ENCODE results near the gene NUAK1. TPM values are rescaled to one million over a fixed set of nuclear protein-coding genes. Genes with fewer than 3 reads are reported as not detected.
"Not testable (repeated sequence)": the region's sequence is repeated elsewhere in the genome, so short reads cannot be mapped to it uniquely, and the experiment has no call there.

NUAK1 gene
- polyA plus RNA-seq, 2 donors = 0.73 to 0.82 TPM

GRCh38 chr12:106023039-106023438 is 115.7 kb downstream of the NUAK1 start:
- 69 to 91% methylated on average over 2 of the region's 2 CpGs for WGBS, 2 donors
- H3K36me3 ChIP-seq (ENCODE audit: control insufficient read depth in 2 of 2, insufficient read depth in 2 of 2, low read length in 1 of 2) = no peaks in the 10 kb centered on the region
- peaks cover 0 to 4% of the 10 kb centered on the region in 2 donors for H3K9me3 ChIP-seq (ENCODE audit: control insufficient read depth in 2 of 2, insufficient read depth in 1 of 2, low read depth in 1 of 2, low read length in 1 of 2)
- H3K4me3 ChIP-seq (ENCODE audit: low read depth in 1 of 2, low read length in 2 of 2) = no peak overlapping the region
- H3K4me1 ChIP-seq (ENCODE audit: control insufficient read depth in 2 of 2, insufficient read depth in 2 of 2, low read length in 1 of 2) = no peaks in the 10 kb centered on the region
- H3K27ac ChIP-seq (ENCODE audit: low read depth in 2 of 2, low read length in 1 of 2) = no peak overlapping the region
- H3K27me3 ChIP-seq (ENCODE audit: control insufficient read depth in 1 of 2, insufficient read depth in 2 of 2, low read length in 2 of 2) = no peaks in the 10 kb centered on the region

- 52 to 66% methylated on average over 5 of the region's 5 CpGs for WGBS, 2 donors
- no peak overlapping the region for H3K27ac ChIP-seq (ENCODE audit: low read depth in 2 of 2, low read length in 1 of 2)
These were observed 116.2 kb downstream of the NUAK1 start for GRCh38 chr12:106022568-106023012.

GRCh38 chr12:106021516-106021915 is 117.2 kb downstream of the NUAK1 start:
- Histone ChIP-seq H3K4me1 (ENCODE audit: control insufficient read depth in 2 of 2, insufficient read depth in 2 of 2, low read length in 1 of 2) (no peaks in the 10 kb centered on the region), H3K27ac (ENCODE audit: low read depth in 2 of 2, low read length in 1 of 2) (no peak overlapping the region), H3K36me3 (ENCODE audit: control insufficient read depth in 2 of 2, insufficient read depth in 2 of 2, low read length in 1 of 2) (no peaks in the 10 kb centered on the region), H3K27me3 (ENCODE audit: control insufficient read depth in 1 of 2, insufficient read depth in 2 of 2, low read length in 2 of 2) (no peaks in the 10 kb centered on the region), H3K4me3 (ENCODE audit: low read depth in 1 of 2, low read length in 2 of 2) (no peak overlapping the region), H3K9me3 (ENCODE audit: control insufficient read depth in 2 of 2, insufficient read depth in 1 of 2, low read depth in 1 of 2, low read length in 1 of 2) (peaks cover 0 to 4% of the 10 kb centered on the region in 2 donors)
- WGBS, 2 donors = 52 to 61% methylated on average over 5 of the region's 5 CpGs

More at GRCh38 chr12:106022568-106023012, 116.2 kb downstream of the NUAK1 start:
- no peaks in the 10 kb centered on the region for H3K36me3 ChIP-seq (ENCODE audit: control insufficient read depth in 2 of 2, insufficient read depth in 2 of 2, low read length in 1 of 2)
- no peaks in the 10 kb centered on the region for H3K4me1 ChIP-seq (ENCODE audit: control insufficient read depth in 2 of 2, insufficient read depth in 2 of 2, low read length in 1 of 2)
- H3K4me3 ChIP-seq (ENCODE audit: low read depth in 1 of 2, low read length in 2 of 2) = no peak overlapping the region
- peaks cover 0 to 4% of the 10 kb centered on the region in 2 donors for H3K9me3 ChIP-seq (ENCODE audit: control insufficient read depth in 2 of 2, insufficient read depth in 1 of 2, low read depth in 1 of 2, low read length in 1 of 2)
- no peaks in the 10 kb centered on the region for H3K27me3 ChIP-seq (ENCODE audit: control insufficient read depth in 1 of 2, insufficient read depth in 2 of 2, low read length in 2 of 2)

GRCh38 chr12:106020736-106021135 is 118.0 kb downstream of the NUAK1 start:
- H3K27ac ChIP-seq (ENCODE audit: low read depth in 2 of 2, low read length in 1 of 2) = no peak overlapping the region
- 65 to 76% methylated on average over 3 of the region's 3 CpGs for WGBS, 2 donors
- no peaks in the 10 kb centered on the region for H3K36me3 ChIP-seq (ENCODE audit: control insufficient read depth in 2 of 2, insufficient read depth in 2 of 2, low read length in 1 of 2)
- no peaks in the 10 kb centered on the region for H3K4me1 ChIP-seq (ENCODE audit: control insufficient read depth in 2 of 2, insufficient read depth in 2 of 2, low read length in 1 of 2)
- H3K27me3 ChIP-seq (ENCODE audit: control insufficient read depth in 1 of 2, insufficient read depth in 2 of 2, low read length in 2 of 2) = no peaks in the 10 kb centered on the region
- peaks cover under 1 to 4% of the 10 kb centered on the region in 2 donors for H3K9me3 ChIP-seq (ENCODE audit: control insufficient read depth in 2 of 2, insufficient read depth in 1 of 2, low read depth in 1 of 2, low read length in 1 of 2)
- H3K4me3 ChIP-seq (ENCODE audit: low read depth in 1 of 2, low read length in 2 of 2) = no peak overlapping the region

- Histone ChIP-seq H3K9me3 (ENCODE audit: control insufficient read depth in 2 of 2, insufficient read depth in 1 of 2, low read depth in 1 of 2, low read length in 1 of 2) (peaks cover 2 to 4% of the 10 kb centered on the region in 2 donors), H3K27me3 (ENCODE audit: control insufficient read depth in 1 of 2, insufficient read depth in 2 of 2, low read length in 2 of 2) (no peaks in the 10 kb centered on the region), H3K36me3 (ENCODE audit: control insufficient read depth in 2 of 2, insufficient read depth in 2 of 2, low read length in 1 of 2) (no peaks in the 10 kb centered on the region), H3K27ac (ENCODE audit: low read depth in 2 of 2, low read length in 1 of 2) (no peak overlapping the region), H3K4me1 (ENCODE audit: control insufficient read depth in 2 of 2, insufficient read depth in 2 of 2, low read length in 1 of 2) (no peaks in the 10 kb centered on the region), H3K4me3 (ENCODE audit: low read depth in 1 of 2, low read length in 2 of 2) (no peak overlapping the region)
- WGBS, 2 donors = 66% methylated on average over 2 of the region's 2 CpGs
These were observed 119.6 kb downstream of the NUAK1 start for GRCh38 chr12:106019144-106019543.

GRCh38 chr12:106018286-106018685 is 120.5 kb downstream of the NUAK1 start:
- no peaks in the 10 kb centered on the region for H3K27me3 ChIP-seq (ENCODE audit: control insufficient read depth in 1 of 2, insufficient read depth in 2 of 2, low read length in 2 of 2)
- H3K4me1 ChIP-seq (ENCODE audit: control insufficient read depth in 2 of 2, insufficient read depth in 2 of 2, low read length in 1 of 2) = no peaks in the 10 kb centered on the region
- no peak overlapping the region for H3K4me3 ChIP-seq (ENCODE audit: low read depth in 1 of 2, low read length in 2 of 2)
- WGBS, 2 donors = 98 to 100% methylated on average over 1 of the region's 1 CpG
- H3K9me3 ChIP-seq (ENCODE audit: control insufficient read depth in 2 of 2, insufficient read depth in 1 of 2, low read depth in 1 of 2, low read length in 1 of 2) = peaks cover 2 to 4% of the 10 kb centered on the region in 2 donors
- no peaks in the 10 kb centered on the region for H3K36me3 ChIP-seq (ENCODE audit: control insufficient read depth in 2 of 2, insufficient read depth in 2 of 2, low read length in 1 of 2)
- H3K27ac ChIP-seq (ENCODE audit: low read depth in 2 of 2, low read length in 1 of 2) = no peak overlapping the region

GRCh38 chr12:106016601-106017278 is 122.0 kb downstream of the NUAK1 start:
- not testable (repeated sequence) for H3K27ac ChIP-seq (ENCODE audit: low read depth in 2 of 2, low read length in 1 of 2); H3K27me3 ChIP-seq (ENCODE audit: control insufficient read depth in 1 of 2, insufficient read depth in 2 of 2, low read length in 2 of 2); H3K4me1 ChIP-seq (ENCODE audit: control insufficient read depth in 2 of 2, insufficient read depth in 2 of 2, low read length in 1 of 2); H3K4me3 ChIP-seq (ENCODE audit: low read depth in 1 of 2, low read length in 2 of 2); H3K9me3 ChIP-seq (ENCODE audit: control insufficient read depth in 2 of 2, insufficient read depth in 1 of 2, low read depth in 1 of 2, low read length in 1 of 2); H3K36me3 ChIP-seq (ENCODE audit: control insufficient read depth in 2 of 2, insufficient read depth in 2 of 2, low read length in 1 of 2)
- 95% methylated on average over 7 of the region's 7 CpGs for WGBS, 2 donors

- Histone ChIP-seq H3K9me3 (ENCODE audit: control insufficient read depth in 2 of 2, insufficient read depth in 1 of 2, low read depth in 1 of 2, low read length in 1 of 2) (peaks cover 2 to 4% of the 10 kb centered on the region in 2 donors), H3K4me1 (ENCODE audit: control insufficient read depth in 2 of 2, insufficient read depth in 2 of 2, low read length in 1 of 2) (no peaks in the 10 kb centered on the region), H3K4me3 (ENCODE audit: low read depth in 1 of 2, low read length in 2 of 2) (no peak overlapping the region), H3K36me3 (ENCODE audit: control insufficient read depth in 2 of 2, insufficient read depth in 2 of 2, low read length in 1 of 2) (no peaks in the 10 kb centered on the region), H3K27ac (ENCODE audit: low read depth in 2 of 2, low read length in 1 of 2) (no peak overlapping the region), H3K27me3 (ENCODE audit: control insufficient read depth in 1 of 2, insufficient read depth in 2 of 2, low read length in 2 of 2) (no peaks in the 10 kb centered on the region)
- 85 to 89% methylated on average over 12 of the region's 12 CpGs for WGBS, 2 donors
These were observed 123.1 kb downstream of the NUAK1 start for GRCh38 chr12:106015646-106016045.

GRCh38 chr12:106013941-106014340 is 124.8 kb downstream of the NUAK1 start:
- no peaks in the 10 kb centered on the region for H3K4me1 ChIP-seq (ENCODE audit: control insufficient read depth in 2 of 2, insufficient read depth in 2 of 2, low read length in 1 of 2)
- H3K36me3 ChIP-seq (ENCODE audit: control insufficient read depth in 2 of 2, insufficient read depth in 2 of 2, low read length in 1 of 2) = no peaks in the 10 kb centered on the region
- H3K27ac ChIP-seq (ENCODE audit: low read depth in 2 of 2, low read length in 1 of 2) = no peak overlapping the region
- peaks cover 2 to 4% of the 10 kb centered on the region in 2 donors for H3K9me3 ChIP-seq (ENCODE audit: control insufficient read depth in 2 of 2, insufficient read depth in 1 of 2, low read depth in 1 of 2, low read length in 1 of 2)
- H3K4me3 ChIP-seq (ENCODE audit: low read depth in 1 of 2, low read length in 2 of 2) = no peak overlapping the region
- no peaks in the 10 kb centered on the region for H3K27me3 ChIP-seq (ENCODE audit: control insufficient read depth in 1 of 2, insufficient read depth in 2 of 2, low read length in 2 of 2)
- WGBS, 2 donors = 95 to 96% methylated on average over 4 of the region's 4 CpGs
